Fibroblast of skin of scalp (primary cell): ENCODE measurements around the gene REC114.
"Not testable (repeated sequence)": the region's sequence is repeated elsewhere in the genome, so short reads cannot be mapped to it uniquely, and the experiment has no call there.

Source experiments
- DNase-seq: peaks from one replicate; pipeline ENCODE4 v3.0.0-alpha.2; 2013

Gene REC114

GRCh38 chr15:73538123-73538522 lies 95.2 kb downstream of the REC114 start:
- DNase-seq, result no peak

- no peak for DNase-seq
These were observed 95.7 kb downstream of the REC114 start for GRCh38 chr15:73538563-73539211.

GRCh38 chr15:73539212-73540128 lies 96.5 kb downstream of the REC114 start:
- DNase-seq, result no peak

DNA sequence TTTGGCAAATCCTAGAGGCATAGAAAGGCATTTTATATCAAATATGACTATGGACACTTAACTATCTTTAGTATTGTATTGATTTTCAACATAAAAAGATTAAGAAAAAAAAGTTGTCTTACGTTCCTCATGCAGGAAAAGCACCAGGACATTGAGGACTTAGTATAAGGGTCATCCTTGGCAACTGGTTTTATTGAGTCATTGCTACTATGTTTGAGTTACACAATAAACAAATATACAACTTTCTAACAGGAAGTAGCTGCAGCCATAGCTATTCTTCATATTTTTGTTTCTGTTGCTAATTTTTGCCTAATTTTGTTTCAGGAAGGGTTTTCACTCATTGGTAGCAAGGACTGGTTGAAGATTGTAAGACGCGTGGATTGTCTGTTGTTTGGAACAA lies 97.2 kb downstream of the REC114 start:
- DNase-seq, result no peak

GRCh38 chr15:73541479-73541878 lies 98.5 kb downstream of the REC114 start:
- DNase-seq, result no peak

GRCh38 chr15:73548925-73549324 lies 106.0 kb downstream of the REC114 start:
- DNase-seq, result not testable (repeated sequence)

DNA sequence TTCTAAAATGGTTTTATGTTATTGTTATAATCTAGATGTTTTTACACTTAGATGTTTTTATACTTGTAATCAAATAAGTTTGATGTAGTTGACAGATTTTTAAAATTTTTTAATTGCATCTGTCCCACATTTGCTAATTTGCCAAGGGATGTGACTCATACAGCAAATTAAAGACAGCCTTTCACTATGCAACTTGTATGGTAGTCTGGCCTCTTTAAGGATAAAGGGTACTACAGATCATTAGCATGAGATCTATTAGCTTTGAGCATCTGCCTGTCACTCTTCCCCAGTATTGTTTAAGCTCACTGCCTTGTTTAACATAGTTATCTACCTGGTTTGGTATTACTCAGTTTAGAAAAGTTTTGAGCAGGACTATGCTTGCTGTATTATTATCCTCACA lies 107.2 kb downstream of the REC114 start:
- peak; percentile 7 for DNase-seq

DNA sequence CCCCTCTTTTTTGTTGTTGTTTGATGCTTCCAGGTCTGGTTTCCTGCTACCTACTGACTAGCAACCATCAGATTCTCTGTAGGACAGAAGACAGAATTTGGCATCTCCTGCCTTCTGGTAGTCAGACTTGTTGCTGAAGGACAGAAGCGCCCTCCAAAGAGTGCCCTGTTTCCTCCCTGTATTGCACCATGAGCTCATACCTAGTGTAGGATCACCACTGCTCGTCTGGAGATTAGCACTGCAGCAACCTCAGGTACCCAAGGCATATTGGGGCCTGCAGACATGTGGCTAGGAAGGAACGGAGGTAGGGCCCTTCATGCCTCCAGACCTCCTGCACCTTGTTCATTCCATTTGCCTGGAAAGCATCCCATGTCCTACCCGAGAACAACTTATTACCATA lies 112.1 kb downstream of the REC114 start:
- no peak for DNase-seq

DNA sequence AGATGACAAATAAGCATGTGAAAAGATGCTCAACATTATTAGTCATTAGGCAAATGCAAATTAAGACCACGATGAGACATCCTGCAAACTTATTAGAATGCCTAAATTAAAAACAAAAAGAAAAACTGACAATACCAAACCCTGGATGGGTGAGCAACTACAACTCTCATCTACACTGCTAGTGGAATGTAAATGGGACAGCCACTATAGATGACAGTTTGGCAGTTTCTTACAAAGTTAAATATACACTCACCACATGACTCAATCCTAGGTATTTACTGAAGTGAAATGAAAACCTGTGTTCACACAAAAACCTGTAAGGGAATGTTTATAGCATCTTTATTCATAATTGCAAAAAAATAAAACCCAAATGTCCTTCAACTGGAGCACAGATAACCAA lies 115.6 kb downstream of the REC114 start:
- no peak for DNase-seq

GRCh38 chr15:73560501-73561117 lies 117.6 kb downstream of the REC114 start:
- DNase-seq, result peak; percentile 78

GRCh38 chr15:73564255-73564654 lies 121.3 kb downstream of the REC114 start:
- peak; percentile 33 for DNase-seq

- DNase-seq, result no peak
These were observed 124.1 kb downstream of the REC114 start for GRCh38 chr15:73567020-73567419.

DNA sequence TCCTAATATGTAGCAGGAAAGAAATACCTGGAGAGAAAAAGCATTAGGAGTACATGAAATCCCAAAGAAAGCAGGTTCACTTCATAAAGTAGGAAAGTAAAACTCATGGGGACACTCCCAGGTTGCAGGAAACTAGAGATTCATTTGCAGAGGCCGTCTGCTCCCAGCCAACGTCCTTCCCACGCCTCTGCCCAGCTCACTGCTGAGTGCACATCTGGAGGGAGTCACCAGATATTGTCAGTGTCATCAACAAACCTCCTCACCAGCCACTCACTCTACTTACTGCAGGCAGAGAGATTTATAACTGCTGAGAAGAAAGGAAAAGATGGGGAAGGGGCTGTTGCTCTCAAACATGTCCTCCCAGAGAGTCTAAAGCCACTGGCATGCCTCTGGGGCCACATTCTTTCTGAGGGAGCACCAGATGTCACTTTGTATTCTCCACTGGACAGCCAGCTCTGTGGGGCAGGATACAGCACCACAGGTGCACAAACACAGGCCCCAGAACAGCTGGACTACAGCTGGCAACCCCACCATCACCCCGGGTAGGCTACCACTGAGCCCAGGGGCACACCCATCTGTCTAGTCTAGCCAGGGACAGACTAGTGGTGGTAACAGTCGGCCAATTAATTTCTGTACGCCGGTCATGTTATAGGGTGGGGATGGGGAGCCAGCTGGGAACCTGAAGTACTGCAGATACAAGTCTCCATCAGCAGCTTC lies 125.8 kb downstream of the REC114 start:
- DNase-seq, result no peak

GRCh38 chr15:73569361-73569760 lies 126.4 kb downstream of the REC114 start:
- no peak for DNase-seq

DNA sequence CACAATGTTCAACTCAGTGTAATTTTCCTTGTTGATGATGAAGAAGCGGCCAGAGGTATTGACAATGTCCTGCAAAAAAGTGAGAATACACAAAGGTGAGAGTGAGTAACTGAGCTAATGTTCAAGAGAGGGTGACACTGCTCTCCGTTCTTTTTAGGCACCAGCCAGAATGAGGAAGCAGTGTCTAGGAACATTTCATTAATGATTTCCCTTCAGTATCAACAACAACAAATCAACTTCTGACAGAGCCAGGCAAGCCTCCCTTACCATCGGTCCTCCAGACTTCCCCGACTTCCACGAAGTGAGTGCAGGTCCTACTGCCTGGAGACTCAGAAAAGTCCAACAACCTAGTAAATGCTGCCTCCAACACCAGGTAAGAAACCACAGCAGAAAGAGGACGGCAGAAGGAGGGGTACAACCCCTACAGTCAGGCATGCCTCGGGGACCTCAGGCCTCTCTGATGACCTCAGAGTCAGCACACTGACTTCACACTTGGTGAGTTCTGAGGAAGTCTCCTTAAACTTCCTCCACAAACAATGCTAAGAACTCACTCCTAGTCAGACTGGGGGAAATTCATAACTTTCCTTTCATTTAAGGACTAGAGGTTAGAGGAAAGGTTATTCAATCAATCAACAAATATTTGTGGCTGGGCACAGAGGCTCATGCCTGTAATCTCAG lies 127.5 kb downstream of the REC114 start:
- no peak for DNase-seq

DNA sequence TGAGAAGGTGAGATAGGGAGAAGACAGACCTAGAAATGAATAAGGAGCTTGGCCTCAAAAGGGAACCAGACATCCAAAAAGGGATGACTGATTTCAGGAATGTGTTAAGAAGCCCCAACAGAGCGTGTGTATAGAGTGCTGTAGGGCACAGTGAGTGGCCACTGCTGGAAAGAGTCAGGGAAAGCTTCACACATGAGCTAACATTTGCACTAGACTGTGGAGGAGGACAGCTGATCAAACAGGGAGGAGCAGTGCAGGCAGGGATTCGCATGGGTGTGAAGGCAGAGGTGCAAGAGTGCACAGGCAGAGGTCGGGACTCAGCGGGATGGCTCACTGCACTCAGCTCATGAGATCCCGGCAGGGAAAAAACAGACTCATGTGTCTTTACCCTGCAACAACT lies 128.4 kb downstream of the REC114 start:
- DNase-seq, result no peak

GRCh38 chr15:73572296-73572695 lies 129.3 kb downstream of the REC114 start:
- no peak for DNase-seq

DNA sequence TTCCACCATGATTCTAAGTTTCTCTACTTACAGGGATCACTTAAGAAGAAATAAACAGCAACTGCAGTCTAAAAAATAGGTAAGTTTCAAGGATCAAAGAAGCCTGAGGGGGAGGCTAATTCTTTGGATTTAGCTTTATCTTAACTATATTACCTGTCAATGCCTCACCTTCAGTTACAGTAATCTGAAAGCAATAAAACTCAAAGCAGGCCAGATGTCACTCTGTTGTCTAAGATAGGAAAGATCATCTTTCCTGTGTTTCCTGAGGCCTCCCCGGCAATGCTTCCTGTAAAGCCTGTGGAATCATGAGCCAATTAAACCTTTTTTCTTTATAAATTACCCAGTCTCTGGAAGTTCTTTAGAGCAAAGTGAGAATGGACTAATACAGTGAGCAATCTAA lies 130.1 kb downstream of the REC114 start:
- DNase-seq, result no peak

- peak; percentile 21 for DNase-seq
These were observed 130.6 kb downstream of the REC114 start for GRCh38 chr15:73573572-73573971.

- no peak for DNase-seq
These were observed 132.8 kb downstream of the REC114 start for GRCh38 chr15:73575636-73576247.

DNA sequence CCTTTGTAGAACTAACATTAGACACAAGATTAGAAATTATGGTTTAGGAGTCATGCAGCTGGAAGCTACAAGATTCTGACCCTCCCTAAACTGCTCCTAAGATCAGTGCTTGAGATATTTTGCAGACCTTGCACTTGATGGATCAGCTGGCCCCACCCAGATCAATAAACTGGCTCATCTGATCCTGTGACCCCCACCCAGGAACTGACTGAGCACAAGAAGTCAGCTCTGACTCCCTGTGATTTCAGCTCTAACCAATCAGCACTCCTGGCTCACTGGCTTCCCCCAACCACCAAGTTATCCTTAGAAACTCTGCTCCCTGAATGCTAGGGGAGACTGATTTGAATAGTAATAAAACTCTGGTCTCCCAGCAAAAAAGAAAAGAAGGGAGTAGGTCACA lies 134.6 kb downstream of the REC114 start:
- DNase-seq, result not testable (repeated sequence)

DNA sequence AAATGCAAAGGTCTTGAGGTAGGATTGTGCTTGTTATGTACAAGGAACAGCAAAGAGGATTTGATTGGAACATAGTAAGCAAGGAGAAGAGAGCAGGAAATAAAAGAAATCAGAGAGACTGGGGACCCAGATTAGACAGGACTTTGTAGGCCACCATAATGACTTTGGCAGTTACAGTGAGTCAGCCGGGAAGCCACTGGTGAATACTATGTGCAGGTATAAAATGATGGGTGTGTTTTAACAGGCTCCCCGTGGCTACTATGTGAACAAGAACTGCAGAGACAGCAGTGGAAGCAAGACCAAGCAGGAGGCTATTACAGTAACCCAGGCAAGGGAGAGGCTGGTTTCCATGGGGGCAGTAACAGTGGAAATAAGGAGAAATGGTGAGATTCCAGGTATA lies 135.1 kb downstream of the REC114 start:
- DNase-seq, result no peak
